ENCODE results near the gene STH.

The STH gene

GRCh38 chr17:45979137-45979536, 19.9 kb upstream of the STH start:
- H3K4me2 ChIP-seq (ENCODE audit: low read depth, low read length) = no peak overlapping the region
- H3K27ac ChIP-seq (ENCODE audit: low read length) = no peak overlapping the region
- TF ChIP-seq CTCF (IDR thresholded peaks at IDR 0.05; ENCODE audit: low read length) (no peak), EZH2 (optimal IDR thresholded peaks at IDR 0.05; ENCODE audit: low read depth, low read length) (no peak)
- no peak for DNase-seq
- no peak overlapping the region for H3K4me3 ChIP-seq (ENCODE audit: low read length)
- no peaks in the 10 kb centered on the region for H3F3A ChIP-seq (ENCODE audit: insufficient read depth, low read length)
- no peaks in the 10 kb centered on the region for H4K20me1 ChIP-seq (ENCODE audit: insufficient read depth, low read length)
- H3K4me1 ChIP-seq (ENCODE audit: low read length) = no peaks in the 10 kb centered on the region
- H3K79me2 ChIP-seq (ENCODE audit: low read length) = no peaks in the 10 kb centered on the region
- no peaks in the 10 kb centered on the region for H3K9me2 ChIP-seq (replicated peaks; ENCODE audit: insufficient read depth, low read length)
- no peaks in the 10 kb centered on the region for H3K36me3 ChIP-seq (replicated peaks; ENCODE audit: insufficient read depth, low read length)
- H3K9ac ChIP-seq (ENCODE audit: low read length) = no peak overlapping the region
- H3K9me3 ChIP-seq (replicated peaks; ENCODE audit: insufficient read depth, low read length) = no peaks in the 10 kb centered on the region
- H3K27me3 ChIP-seq (replicated peaks; ENCODE audit: insufficient read depth, low read length) = no peaks in the 10 kb centered on the region
- H2AFZ ChIP-seq (ENCODE audit: low read length) = no peak overlapping the region

- Histone ChIP-seq H3F3A (ENCODE audit: insufficient read depth, low read length) (no peaks in the 10 kb centered on the region), H3K4me1 (ENCODE audit: low read length) (no peaks in the 10 kb centered on the region), H3K4me2 (ENCODE audit: low read depth, low read length) (no peak overlapping the region), H2AFZ (ENCODE audit: low read length) (no peak overlapping the region), H3K9ac (ENCODE audit: low read length) (no peak overlapping the region), H4K20me1 (ENCODE audit: insufficient read depth, low read length) (no peaks in the 10 kb centered on the region), H3K27me3 (replicated peaks; ENCODE audit: insufficient read depth, low read length) (no peaks in the 10 kb centered on the region), H3K9me2 (replicated peaks; ENCODE audit: insufficient read depth, low read length) (no peaks in the 10 kb centered on the region), H3K27ac (ENCODE audit: low read length) (no peak overlapping the region), H3K36me3 (replicated peaks; ENCODE audit: insufficient read depth, low read length) (no peaks in the 10 kb centered on the region), H3K79me2 (ENCODE audit: low read length) (no peaks in the 10 kb centered on the region), H3K4me3 (ENCODE audit: low read length) (no peak overlapping the region), H3K9me3 (replicated peaks; ENCODE audit: insufficient read depth, low read length) (no peaks in the 10 kb centered on the region)
- no peak for DNase-seq
- no peak for TF ChIP-seq CTCF (IDR thresholded peaks at IDR 0.05; ENCODE audit: low read length)
- TF ChIP-seq EZH2 (optimal IDR thresholded peaks at IDR 0.05; ENCODE audit: low read depth, low read length) = no peak
- no peak for TF ChIP-seq EZH2phosphoT487 (IDR thresholded peaks at IDR 0.05; ENCODE audit: low read length)
These were observed 18.2 kb upstream of the STH start for GRCh38 chr17:45980855-45981254.

- TF ChIP-seq CTCF (IDR thresholded peaks at IDR 0.05; ENCODE audit: low read length) (no peak), EZH2 (optimal IDR thresholded peaks at IDR 0.05; ENCODE audit: low read depth, low read length) (no peak), EZH2phosphoT487 (IDR thresholded peaks at IDR 0.05; ENCODE audit: low read length) (no peak)
These were observed 17.7 kb upstream of the STH start for GRCh38 chr17:45981306-45981705.

More at GRCh38 chr17:45981306-45981705, 17.7 kb upstream of the STH start:
- Histone ChIP-seq H3F3A (ENCODE audit: insufficient read depth, low read length) (no peaks in the 10 kb centered on the region), H3K4me3 (ENCODE audit: low read length) (no peak overlapping the region), H3K4me1 (ENCODE audit: low read length) (no peaks in the 10 kb centered on the region), H3K9me2 (replicated peaks; ENCODE audit: insufficient read depth, low read length) (no peaks in the 10 kb centered on the region), H2AFZ (ENCODE audit: low read length) (no peak overlapping the region), H3K79me2 (ENCODE audit: low read length) (no peaks in the 10 kb centered on the region), H3K9me3 (replicated peaks; ENCODE audit: insufficient read depth, low read length) (no peaks in the 10 kb centered on the region), H4K20me1 (ENCODE audit: insufficient read depth, low read length) (no peaks in the 10 kb centered on the region), H3K36me3 (replicated peaks; ENCODE audit: insufficient read depth, low read length) (no peaks in the 10 kb centered on the region), H3K27ac (ENCODE audit: low read length) (no peak overlapping the region), H3K4me2 (ENCODE audit: low read depth, low read length) (no peak overlapping the region), H3K27me3 (replicated peaks; ENCODE audit: insufficient read depth, low read length) (no peaks in the 10 kb centered on the region), H3K9ac (ENCODE audit: low read length) (no peak overlapping the region)
- no peak for DNase-seq
